Peyer's patch (tissue), 4 donors: ENCODE results near the gene NIT2. TPM values are rescaled to one million over a fixed set of nuclear protein-coding genes. Genes with fewer than 3 reads are reported as not detected.
"Not testable (repeated sequence)": the region's sequence is repeated elsewhere in the genome, so short reads cannot be mapped to it uniquely, and the experiment has no call there.

ENCODE experiments used
- DNase-seq, 3 donors: peaks; one replicate each; pipeline ENCODE4 v3.0.0-alpha.2; 2017 to 2019
- H3K27ac ChIP-seq, 4 donors: fragments of 200-600 bp; sonication (generic); one replicate each; pipeline ENCODE4 v1.5.1; 2016 to 2019
- H3K27me3 ChIP-seq, 2 donors: fragments of 200-600 bp; sonication (generic); one replicate each; pipeline ENCODE4 v1.5.1; 2019
- H3K36me3 ChIP-seq, 3 donors: fragments of 200-600 bp; sonication (generic); one replicate each; pipeline ENCODE4 v1.5.1; 2016 to 2019
- H3K4me1 ChIP-seq, 4 donors: fragments of 200-600 bp; sonication (generic); one replicate each; pipeline ENCODE4 v1.5.1; 2016 to 2019
- H3K4me3 ChIP-seq, 4 donors: fragments of 200-600 bp; sonication (generic); 1 replicate in 3 of 4; 2 replicates in 1 of 4; pipeline ENCODE4 v1.5.1; 2016 to 2019; ENCODE audit warnings: mild to moderate bottlenecking in 1 of 4
- H3K9me3 ChIP-seq, 4 donors: fragments of 200-600 bp; sonication (generic); one replicate each; pipeline ENCODE4 v1.5.1; 2016 to 2019; ENCODE audit warnings: mild to moderate bottlenecking in 1 of 4
- CTCF ChIP-seq, 6 experiments: fragments of 450-650 bp in 4 of 6; fragments of 200-600 bp in 2 of 6; sonication (generic) in 1 of 6; IDR thresholded peaks; one replicate each; pipeline ENCODE4 v1.5.1; 2017 to 2019; ENCODE audit warnings: antibody characterized with exemption in 6 of 6, mild to moderate bottlenecking in 3 of 6, moderate library complexity in 1 of 6
- POLR2A ChIP-seq, 2 donors: fragments of 450-650 bp; IDR thresholded peaks; one replicate each; pipeline ENCODE4 v1.5.1; 2017; ENCODE audit warnings: antibody characterized with exemption in 2 of 2, mild to moderate bottlenecking in 2 of 2, moderate library complexity in 2 of 2
- total RNA-seq, 4 donors: library from RNA; depleted of rRNA; stranded (reverse); fragments of >200 nt; gene quantifications; one replicate each; pipeline ENCODE4 v1.1.0, GENCODE V29; 2016

NIT2 gene
- total RNA-seq, 4 donors from 2014 or later = 14.0 to 28.3 (median 17.2) TPM

- no peak for DNase-seq
Measured at GRCh38 chr3:100330651-100331050, 3.9 kb upstream of the NIT2 start.

GRCh38 chr3:100331660-100332059 is 2.9 kb upstream of the NIT2 start:
- no peak overlapping the region for H3K4me3 ChIP-seq
- H3K36me3 ChIP-seq = peaks cover 0 to 8% (median 0%) of the 10 kb centered on the region in 3 donors
- TF ChIP-seq CTCF (IDR thresholded peaks at IDR 0.05) (no peak), POLR2A (IDR thresholded peaks at IDR 0.05) (no peak)
- no peaks in the 10 kb centered on the region for H3K27me3 ChIP-seq
- no peak overlapping the region for H3K27ac ChIP-seq
- no peak for DNase-seq
- no peaks in the 10 kb centered on the region for H3K9me3 ChIP-seq
- H3K4me1 ChIP-seq = peaks cover 0 to 9% (median 0%) of the 10 kb centered on the region in 4 donors

More at GRCh38 chr3:100330651-100331050, 3.9 kb upstream of the NIT2 start:
- TF ChIP-seq CTCF (IDR thresholded peaks at IDR 0.05) (no peak), POLR2A (IDR thresholded peaks at IDR 0.05) (no peak)
- Histone ChIP-seq H3K36me3 (peaks cover 0 to 8% (median 0%) of the 10 kb centered on the region in 3 donors), H3K27ac (no peak overlapping the region), H3K27me3 (no peaks in the 10 kb centered on the region), H3K4me1 (peaks cover 0 to 5% (median 0%) of the 10 kb centered on the region in 4 donors), H3K9me3 (no peaks in the 10 kb centered on the region), H3K4me3 (no peak overlapping the region)

- Histone ChIP-seq H3K9me3 (no peaks in the 10 kb centered on the region), H3K27ac (no peak overlapping the region), H3K4me1 (peaks cover 0 to 9% (median 0%) of the 10 kb centered on the region in 4 donors), H3K4me3 (no peak overlapping the region), H3K27me3 (no peaks in the 10 kb centered on the region), H3K36me3 (no peaks in the 10 kb centered on the region)
- TF ChIP-seq POLR2A (IDR thresholded peaks at IDR 0.05) = no peak
- DNase-seq = no peak
Measured at GRCh38 chr3:100333051-100333450, 1.5 kb upstream of the NIT2 start.

GRCh38 chr3:100333970-100334487 is 528 bp upstream of the NIT2 start:
- Histone ChIP-seq H3K27me3 (no peaks in the 10 kb centered on the region), H3K27ac (peak overlapping the region; percentile 72 to 86 (median 82)), H3K4me3 (peak overlapping the region; percentile 68 to 86 (median 77)), H3K4me1 (peaks cover 0 to 9% (median 0%) of the 10 kb centered on the region in 4 donors), H3K36me3 (no peaks in the 10 kb centered on the region), H3K9me3 (no peaks in the 10 kb centered on the region)
- TF ChIP-seq POLR2A (IDR thresholded peaks at IDR 0.05) = no peak
- no peak for TF ChIP-seq CTCF (IDR thresholded peaks at IDR 0.05)
- DNase-seq = peak in 1 of 3 donors; percentile 50

- Histone ChIP-seq H3K9me3 (no peaks in the 10 kb centered on the region), H3K27ac (peak overlapping the region in 3 of 4 donors; percentile 72 to 86 (median 82)), H3K4me1 (peaks cover 0 to 9% (median 0%) of the 10 kb centered on the region in 4 donors), H3K27me3 (no peaks in the 10 kb centered on the region), H3K36me3 (peaks cover 0 to 13% (median 0%) of the 10 kb centered on the region in 3 donors), H3K4me3 (peak overlapping the region; percentile 68 to 86 (median 77))
- TF ChIP-seq CTCF (IDR thresholded peaks at IDR 0.05) (no peak), POLR2A (IDR thresholded peaks at IDR 0.05) (no peak)
- peak; percentile 35 to 55 (median 51) for DNase-seq
Measured at GRCh38 chr3:100335434-100335833, 877 bp downstream of the NIT2 start.

GRCh38 chr3:100336229-100336628 is 1.7 kb downstream of the NIT2 start:
- not testable (repeated sequence) for H3K27ac ChIP-seq, DNase-seq

More at GRCh38 chr3:100336229-100336628, 1.7 kb downstream of the NIT2 start:
- not testable (repeated sequence) for H3K27me3 ChIP-seq, H3K4me3 ChIP-seq, H3K4me1 ChIP-seq, H3K9me3 ChIP-seq
- H3K36me3 ChIP-seq = peaks cover 0 to 21% (median 0%) of the 10 kb centered on the region in 3 donors
